CMK (cell line): ENCODE data around the gene ZBED5.
"Not testable (repeated sequence)": the region's sequence is repeated elsewhere in the genome, so short reads cannot be mapped to it uniquely, and the experiment has no call there.

ENCODE experiments used
- DNase-seq: peaks from one replicate; pipeline ENCODE4 v3.0.0-alpha.2; 2010; ENCODE audit warnings: low read depth

The ZBED5 gene

GRCh38 chr11:10857709-10858438 is at the start of gene ZBED5:
ZBED5 (minus strand) TSS chr11:10858053; CDS start chr11:10854945, 3,108 bp downstream.
- DNase-seq = peak; percentile 91

- no peak for DNase-seq
Observed at GRCh38 chr11:10906521-10906920, 48.7 kb upstream of the ZBED5 start.

- DNase-seq = no peak
Observed at GRCh38 chr11:10902301-10903063, 44.6 kb upstream of the ZBED5 start.

GRCh38 chr11:10900681-10901415 is 43.0 kb upstream of the ZBED5 start:
- no peak for DNase-seq

- peak; percentile 53 for DNase-seq
Observed at GRCh38 chr11:10899121-10899830, 41.4 kb upstream of the ZBED5 start.

- no peak for DNase-seq
Observed at GRCh38 chr11:10898763-10899025, 40.8 kb upstream of the ZBED5 start.

- no peak for DNase-seq
Observed at GRCh38 chr11:10898003-10898762, 40.3 kb upstream of the ZBED5 start.

- DNase-seq = no peak
Observed at GRCh38 chr11:10897150-10897549, 39.3 kb upstream of the ZBED5 start.

- DNase-seq = no peak
Observed at GRCh38 chr11:10896493-10896892, 38.6 kb upstream of the ZBED5 start.

- no peak for DNase-seq
Observed at GRCh38 chr11:10895285-10895684, 37.4 kb upstream of the ZBED5 start.

GRCh38 chr11:10894666-10895065 is 36.8 kb upstream of the ZBED5 start:
- peak; percentile 31 for DNase-seq

GRCh38 chr11:10893714-10894151 is 35.9 kb upstream of the ZBED5 start:
- no peak for DNase-seq

- no peak for DNase-seq
Observed at GRCh38 chr11:10892250-10892649, 34.4 kb upstream of the ZBED5 start.

- no peak for DNase-seq
Observed at GRCh38 chr11:10891151-10891720, 33.4 kb upstream of the ZBED5 start.

GRCh38 chr11:10890083-10890482 is 32.2 kb upstream of the ZBED5 start:
- not testable (repeated sequence) for DNase-seq

GRCh38 chr11:10887307-10887706 is 29.5 kb upstream of the ZBED5 start:
- no peak for DNase-seq

- no peak for DNase-seq
Observed at GRCh38 chr11:10886652-10887250, 28.9 kb upstream of the ZBED5 start.

GRCh38 chr11:10885703-10886363 is 28.0 kb upstream of the ZBED5 start:
- DNase-seq = no peak

GRCh38 chr11:10884292-10884691 is 26.4 kb upstream of the ZBED5 start:
- DNase-seq = not testable (repeated sequence)

- no peak for DNase-seq
Observed at GRCh38 chr11:10881892-10882291, 24.0 kb upstream of the ZBED5 start.
